LoVo (cell line): ENCODE data around the gene VEPH1.

ENCODE experiments used
- DNase-seq: peaks from one replicate; pipeline ENCODE4 v3.0.0-alpha.2; 2016; ENCODE audit warnings: low spot score

VEPH1 gene

DNA sequence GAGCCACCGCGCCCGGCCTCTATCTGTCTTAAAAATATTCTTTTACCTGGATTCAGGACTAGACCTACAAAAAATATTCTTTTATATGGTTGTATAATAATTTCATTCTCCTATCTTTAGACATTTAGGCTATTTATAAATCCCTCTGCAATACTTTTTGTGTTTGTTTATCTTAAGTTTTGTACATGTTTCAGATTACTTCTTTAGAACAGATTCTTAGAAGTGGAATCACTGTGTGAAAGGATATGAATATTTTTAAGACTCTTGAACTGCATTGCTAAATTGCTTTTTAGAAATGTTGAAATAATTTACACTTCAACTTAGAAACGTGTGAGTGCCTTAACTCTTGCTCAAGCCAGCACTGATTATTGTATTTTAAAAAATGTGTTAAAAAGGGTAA lies 197.8 kb downstream of the VEPH1 start:
- DNase-seq, result no peak

DNA sequence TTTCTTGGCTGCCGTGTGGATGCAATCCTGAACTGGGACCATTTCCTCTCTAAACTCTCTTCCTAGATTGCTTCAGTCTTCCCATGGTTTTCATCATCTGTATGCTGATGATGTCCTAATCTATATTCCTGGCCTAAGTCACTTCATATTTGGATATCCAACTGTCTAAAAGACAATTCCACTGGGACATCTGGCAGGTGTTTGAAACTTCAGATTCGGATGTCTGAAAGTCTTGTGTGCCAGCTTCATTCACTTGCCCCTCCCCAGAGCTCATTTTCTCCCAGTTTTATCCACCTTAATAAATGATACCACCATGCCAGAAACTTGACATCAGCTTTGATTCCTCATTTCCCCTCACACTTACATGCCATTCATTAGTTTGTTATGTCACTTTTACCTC lies 201.5 kb downstream of the VEPH1 start:
- no peak for DNase-seq

DNA sequence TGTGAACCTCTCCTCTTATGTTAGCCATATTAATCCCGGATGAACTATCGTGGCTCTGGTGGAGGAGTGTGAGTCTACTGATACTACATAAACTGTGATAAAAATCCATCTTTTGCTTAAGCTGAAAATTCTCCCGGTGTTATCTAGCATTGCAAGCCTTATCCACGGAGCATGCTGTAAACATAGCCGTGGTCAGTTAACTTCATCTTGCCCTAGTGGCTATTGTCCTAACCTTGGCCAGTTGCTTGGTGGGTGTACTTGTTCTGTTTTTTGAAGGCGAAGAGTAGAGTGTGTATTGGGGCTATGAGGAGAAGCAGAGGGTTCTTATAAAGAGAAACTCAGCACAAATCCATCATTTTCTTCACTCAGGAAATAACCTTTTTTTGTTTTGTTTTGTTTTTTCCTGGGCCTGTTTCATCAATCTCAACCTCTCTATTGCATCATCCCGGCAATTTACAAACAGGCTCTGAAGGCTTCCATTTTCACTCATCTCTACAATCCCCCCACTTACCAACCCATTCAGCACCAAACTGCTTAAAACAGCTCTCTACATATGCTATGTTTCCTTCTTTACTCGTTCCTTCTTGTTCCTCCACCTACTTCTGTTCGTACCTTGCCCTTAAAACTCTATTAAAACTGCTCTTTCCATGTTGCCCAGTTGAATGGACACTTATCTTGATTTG lies 202.1 kb downstream of the VEPH1 start:
- no peak for DNase-seq

DNA sequence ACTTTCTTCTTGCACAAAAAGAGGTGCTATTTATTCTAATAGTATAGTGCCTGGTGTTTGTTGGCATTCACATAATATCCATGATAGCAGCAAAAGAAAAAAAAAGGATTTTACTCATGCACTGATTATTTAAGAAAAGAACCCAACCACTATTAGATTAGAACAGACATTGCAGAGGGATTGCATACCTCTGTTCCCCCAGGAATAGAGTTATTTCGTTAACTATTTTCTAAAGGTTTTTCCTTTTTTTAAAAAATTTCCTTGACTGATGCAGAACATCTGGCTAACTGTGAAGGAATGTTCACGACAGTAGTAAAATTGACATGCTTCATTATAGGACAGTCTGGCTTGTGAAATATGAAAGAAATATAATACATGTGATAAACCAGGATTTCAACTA lies 203.1 kb downstream of the VEPH1 start:
- no peak for DNase-seq

DNA sequence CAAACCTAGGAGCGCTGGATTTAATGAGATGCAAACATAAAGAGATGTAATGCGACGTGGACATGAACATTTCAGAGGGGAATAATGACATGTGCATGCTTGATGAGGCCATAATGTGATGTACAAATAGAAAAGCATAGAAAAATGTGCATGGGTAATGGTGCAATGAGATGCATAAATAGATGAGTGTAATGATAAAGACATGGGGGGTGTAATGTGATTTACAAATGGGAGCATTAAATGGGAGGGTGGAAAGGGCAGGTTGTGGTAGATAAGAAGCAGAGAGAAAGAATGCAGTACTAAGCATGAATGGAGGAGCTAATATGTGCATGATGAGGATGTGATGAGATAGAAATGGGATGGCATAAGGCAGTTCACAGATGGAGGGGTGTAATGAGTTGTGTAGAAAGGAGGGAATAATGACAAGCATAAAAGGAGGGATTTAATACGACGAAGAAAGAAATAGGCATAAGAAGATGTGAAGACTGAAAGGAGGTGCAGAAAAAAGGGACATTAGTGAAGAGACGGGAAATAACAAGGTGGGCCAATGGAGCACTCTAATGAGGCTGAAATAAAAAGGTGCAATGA lies 205.8 kb downstream of the VEPH1 start:
- no peak for DNase-seq

DNA sequence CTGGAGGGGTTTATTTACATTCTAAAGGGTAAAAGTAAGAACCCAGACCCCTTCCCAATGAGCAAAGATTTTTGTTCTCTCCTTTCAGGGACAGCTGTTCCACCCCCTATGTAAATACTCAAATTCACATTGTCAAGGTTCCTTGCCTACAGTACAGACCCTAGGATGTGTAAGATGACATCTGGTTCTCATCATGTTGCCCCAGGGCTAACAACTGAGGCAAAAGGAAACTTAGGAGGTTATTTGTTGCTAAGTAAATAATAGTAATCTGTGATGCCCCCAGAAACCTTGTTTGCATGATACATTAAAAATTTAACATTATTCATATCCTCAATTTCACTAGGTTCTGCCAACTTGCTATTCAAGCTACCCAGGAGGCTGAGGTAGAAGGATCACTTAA lies 208.3 kb downstream of the VEPH1 start:
- no peak for DNase-seq

DNA sequence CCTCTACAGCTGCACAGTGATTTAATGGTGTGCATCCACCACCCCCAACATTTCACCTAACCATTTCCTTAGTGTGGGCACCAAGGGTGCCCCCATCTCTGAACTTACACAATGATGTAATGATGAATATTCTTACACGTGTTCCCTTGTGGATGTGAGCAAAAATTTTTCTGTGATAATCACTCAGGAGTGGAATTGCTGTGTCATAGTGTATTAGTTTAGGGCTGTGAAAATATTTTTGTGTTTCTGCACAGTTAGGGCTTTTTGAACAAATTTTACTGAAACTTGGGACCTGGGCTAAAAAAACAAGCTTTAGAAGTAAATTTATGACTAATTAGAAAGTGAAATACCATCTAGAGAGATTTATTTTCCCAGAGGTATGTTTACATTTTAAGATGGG lies 208.7 kb downstream of the VEPH1 start:
- DNase-seq, result no peak

DNA sequence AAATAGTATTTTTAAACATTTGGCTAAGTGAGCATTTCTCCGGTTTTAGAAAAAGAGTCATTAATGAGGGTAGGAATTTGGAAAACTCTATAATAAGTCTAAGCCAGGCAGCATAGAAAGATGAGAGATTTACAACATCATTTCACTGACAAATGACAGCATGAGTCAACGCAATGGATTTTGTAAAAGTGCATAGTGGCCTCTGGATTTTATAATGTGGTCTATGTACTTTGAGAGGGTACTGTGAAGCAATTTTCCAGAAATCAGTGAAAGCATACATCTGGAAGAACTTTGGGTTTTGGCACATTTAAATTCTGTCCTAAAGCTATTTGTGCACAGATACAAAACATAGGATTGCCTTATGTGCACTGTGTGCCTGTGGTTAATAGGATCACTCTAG lies 212.4 kb downstream of the VEPH1 start:
- DNase-seq, result no peak

DNA sequence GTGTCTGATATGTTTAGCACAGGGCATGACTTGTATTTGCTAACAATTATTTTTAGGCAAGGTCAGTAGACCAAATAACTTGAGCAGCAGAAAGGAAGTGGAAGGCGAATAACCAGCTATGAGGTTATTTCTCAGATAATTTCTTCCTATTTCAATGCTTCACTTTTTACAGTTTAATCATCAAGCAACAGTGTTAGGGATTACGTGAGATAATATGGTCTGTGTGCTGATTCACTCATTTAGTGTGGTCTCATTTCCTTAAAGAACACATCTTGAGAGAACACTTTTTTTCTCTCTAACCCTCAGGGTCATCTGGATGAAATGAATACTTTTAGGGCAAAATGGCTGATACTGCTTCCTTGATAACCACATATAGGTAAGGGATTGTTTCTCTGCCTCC lies 217.2 kb downstream of the VEPH1 start:
- no peak for DNase-seq

DNA sequence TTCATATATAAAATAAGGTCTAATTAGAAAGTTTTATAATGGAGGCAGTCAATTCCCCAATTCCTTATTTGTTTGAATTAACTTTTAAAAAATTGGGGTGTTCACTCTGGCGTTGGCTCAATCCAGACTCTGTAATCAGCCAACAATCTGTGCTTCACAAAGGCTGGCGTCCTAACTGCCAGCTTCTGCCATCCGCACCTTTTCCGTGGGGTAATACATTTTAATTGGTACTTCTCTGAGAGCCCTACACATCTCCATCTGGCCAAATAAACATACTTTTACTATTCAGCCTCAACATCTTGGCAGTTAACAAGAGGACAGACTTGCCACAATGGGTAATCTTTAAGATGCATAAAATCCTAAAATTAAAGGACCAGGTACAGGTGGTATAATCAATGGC lies 218.1 kb downstream of the VEPH1 start:
- no peak for DNase-seq

DNA sequence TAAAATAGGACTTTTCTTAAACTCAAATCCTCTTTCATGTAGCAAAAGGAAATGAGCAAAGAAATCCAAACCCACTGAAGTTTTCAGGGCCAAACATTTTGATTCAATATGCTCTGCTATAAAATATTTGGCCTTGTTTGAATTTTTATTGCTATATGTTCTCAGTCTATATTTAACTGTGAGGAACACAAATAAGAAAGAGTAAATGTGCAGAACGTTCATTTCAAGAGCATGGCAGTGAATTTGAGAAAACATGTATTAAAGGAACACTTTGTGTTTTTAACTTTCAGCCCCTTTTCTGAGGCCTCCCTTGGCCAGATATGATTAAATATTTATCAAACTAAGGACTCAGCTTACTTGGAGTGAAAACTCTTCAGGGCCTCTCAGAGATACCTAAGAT lies 218.5 kb downstream of the VEPH1 start:
- DNase-seq, result no peak

DNA sequence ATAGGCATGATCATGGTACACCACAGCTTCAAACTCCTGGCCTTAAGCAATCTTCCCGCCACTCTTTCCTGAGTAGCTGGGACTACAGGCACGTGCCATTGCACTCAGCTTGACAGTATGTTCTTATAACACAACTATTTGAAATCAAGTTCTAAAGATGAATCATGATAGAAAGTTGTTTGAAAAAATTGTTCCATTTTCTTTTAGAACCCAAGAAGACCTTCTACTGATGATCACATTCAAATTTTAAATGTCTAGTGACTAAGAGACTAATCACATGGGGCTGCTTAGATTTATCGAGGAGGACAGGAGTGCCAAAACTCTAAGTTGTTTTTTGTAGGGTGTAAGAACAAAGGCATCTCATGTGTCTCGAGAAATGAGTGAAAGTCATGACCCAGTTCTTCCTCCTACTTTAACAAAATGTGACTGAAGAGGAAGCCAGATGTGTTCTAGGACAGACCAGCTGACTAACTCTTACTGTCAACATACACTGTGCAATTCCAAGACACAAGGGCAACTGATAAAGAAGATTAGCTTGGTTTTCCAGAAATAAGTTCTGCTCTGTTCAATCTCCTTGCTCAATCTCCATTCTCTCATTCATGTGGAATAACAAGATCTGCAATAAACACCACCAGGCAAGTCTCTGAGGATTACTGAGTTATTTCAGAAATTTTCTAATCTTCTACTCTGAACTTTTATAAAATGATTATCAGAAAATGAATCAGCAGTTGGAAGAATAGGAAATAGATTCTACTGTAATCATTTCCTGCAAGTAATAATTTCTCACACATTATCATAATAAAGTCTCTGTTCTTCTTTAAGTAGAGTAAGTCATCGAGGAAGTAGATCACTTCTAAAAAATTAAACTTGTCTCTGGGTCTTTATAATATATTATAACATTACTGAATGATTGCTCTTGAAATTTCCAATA lies 220.7 kb downstream of the VEPH1 start:
- DNase-seq, result no peak

DNA sequence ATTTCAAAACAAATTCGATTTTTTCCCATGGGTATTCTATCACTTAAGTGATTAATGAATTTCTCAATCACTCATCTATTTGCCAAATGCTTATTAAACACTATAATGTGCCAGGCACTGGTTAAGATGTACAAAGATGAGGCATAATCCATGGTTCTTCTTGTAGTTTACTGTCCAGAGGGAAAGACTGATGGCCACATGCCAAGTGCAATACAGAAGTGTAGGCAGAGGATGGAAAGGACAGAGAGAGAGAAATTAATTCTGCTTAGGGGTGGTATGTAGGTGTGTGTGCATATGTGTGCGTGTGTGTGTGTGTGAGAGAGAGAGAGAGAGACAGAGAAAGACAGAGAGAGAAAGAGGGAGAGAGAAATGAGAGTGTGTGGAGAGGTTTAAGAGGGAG lies 222.4 kb downstream of the VEPH1 start:
- no peak for DNase-seq

DNA sequence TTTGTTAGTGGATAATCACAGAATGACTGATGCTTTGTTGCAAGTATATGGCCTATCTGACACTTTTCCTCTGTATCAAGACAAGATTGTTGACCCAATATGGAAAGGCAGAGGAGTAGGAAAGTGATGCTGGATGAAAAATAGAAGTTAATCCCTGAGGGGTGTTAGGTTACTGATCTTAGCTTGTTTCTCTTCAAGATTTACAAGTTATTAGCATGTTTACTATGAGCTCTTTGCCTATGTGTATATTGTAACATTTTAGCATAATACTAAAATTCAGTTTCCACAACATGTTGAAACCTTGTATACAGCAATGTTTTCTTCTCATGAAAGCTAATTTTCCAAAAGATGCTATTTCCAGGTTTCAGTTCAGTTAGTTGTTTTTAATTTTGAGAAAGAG lies 222.9 kb downstream of the VEPH1 start:
- DNase-seq, result no peak

DNA sequence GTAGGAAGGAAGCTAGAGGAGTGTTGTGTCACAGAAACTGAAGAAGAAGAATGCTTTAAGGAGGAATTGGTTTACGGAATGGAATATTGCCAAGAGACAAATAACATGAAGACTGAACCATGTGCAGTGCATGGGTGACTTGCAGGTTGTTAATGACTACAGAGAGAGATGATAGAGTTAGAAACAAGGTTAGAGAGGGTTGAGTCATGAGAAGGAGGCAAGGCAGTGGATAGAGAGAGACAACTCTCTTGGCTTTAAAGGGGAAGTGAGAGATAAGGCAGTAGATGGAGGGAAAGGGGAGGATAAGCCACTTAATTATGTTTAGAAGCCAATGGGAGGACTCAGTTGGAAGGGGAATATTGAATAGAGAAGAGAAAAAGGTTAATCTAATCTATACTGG lies 224.0 kb downstream of the VEPH1 start:
- DNase-seq, result no peak

DNA sequence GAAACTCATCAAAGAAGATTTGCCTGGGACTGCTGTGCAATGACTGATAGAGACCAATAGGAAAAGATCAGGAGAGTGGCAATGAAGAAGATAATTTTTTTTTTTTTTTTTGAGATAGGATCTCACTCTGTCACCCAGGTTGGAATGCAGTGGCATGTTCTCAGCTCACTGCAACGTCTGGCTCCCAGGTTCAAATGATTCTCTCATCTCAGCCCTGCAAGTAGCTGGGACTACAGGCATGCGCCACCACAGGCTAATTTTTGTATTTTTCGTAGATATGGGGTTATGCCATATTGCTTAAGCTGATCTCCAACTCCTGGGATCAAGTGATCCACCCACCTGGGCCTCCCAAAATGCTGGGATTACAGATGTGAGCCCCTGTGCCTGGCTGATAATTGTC lies 226.4 kb downstream of the VEPH1 start:
- no peak for DNase-seq

DNA sequence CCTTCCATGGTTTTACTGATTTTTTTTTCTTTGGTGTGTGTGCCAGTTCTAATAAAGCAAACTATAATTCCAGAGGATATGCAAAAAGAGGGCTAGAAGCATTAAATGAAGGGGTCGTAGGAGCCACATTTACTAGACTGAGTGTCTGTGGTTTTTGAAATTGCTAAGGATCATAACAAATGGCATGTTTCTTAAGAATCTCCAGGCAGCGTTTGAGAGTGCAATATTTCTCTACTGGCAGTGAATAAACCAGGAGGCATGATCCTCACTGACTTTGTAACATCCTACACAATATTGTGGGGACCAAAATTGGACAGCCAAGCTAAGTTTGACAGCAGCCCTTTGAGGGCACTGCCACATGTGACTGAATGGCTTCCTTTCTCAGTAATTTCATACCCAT lies 227.4 kb downstream of the VEPH1 start:
- no peak for DNase-seq

DNA sequence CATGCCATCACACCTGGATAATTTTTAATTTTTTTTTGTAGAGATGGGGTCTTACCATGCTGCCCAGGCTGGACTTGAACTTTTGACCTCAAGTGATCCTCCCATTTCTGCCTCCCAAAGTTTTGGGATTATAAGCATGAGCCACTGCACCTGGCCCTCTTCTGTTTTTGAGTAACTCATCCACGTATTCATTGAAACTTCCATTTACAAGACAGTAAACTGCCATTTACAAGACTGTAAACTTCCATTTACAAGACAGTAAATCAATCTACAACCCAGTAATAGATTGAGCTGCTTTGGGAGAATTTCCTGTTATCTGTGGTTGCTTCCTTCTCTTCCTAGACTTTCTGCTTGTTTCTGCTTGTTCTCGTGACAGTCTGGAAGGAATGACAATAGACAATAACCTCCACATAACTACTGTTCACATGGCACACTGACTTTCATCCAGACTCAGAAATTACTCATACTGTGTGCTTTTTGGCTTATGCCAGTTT lies 228.5 kb downstream of the VEPH1 start:
- peak; percentile 40 for DNase-seq

DNA sequence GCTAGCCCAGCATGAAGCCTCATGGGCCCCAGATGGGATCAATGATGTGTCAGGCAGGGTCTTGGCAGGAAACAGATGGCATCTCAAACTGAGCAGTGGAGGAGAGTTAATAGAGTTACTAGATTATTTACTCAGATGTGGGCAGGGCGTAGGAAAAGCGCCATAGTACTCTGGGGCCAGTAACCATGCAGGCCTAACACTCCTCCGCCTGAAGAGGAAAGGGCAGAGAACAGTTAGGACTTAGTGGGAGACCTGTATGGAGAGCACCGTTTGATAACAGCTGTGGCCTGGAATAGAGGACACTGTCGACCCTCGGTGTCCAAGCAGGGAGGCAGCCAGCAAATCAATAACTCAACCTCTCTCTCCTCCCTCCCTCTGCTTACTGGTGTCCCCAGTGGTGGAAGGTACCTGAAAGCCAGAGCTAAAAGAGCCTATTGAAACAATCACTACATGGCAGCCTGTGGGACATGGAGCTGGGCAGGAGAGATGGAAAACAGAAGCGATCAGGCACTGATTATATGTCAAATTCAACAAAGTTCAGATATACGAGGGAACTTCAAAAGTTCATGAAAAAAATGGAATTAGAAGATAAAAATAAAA lies 231.8 kb downstream of the VEPH1 start:
- no peak for DNase-seq

DNA sequence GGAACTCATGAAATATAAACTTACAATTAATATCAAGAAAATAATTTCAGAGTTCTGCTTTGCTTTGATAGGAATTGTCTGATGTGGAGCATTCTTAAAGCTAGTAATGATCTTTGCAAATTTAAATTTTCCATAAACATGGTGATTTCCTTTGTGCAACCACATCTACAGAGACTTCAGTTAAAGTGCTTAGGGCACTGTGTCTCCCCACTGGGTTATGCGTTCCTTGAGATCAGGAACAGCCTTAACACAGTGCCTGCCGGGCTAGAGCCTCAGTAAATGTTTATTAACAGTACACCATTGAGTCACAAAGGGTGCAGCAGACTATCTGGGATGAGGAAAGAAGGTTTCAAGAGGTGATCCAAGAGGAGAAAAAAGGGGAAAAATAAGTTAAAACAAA lies 235.2 kb downstream of the VEPH1 start:
- no peak for DNase-seq

DNA sequence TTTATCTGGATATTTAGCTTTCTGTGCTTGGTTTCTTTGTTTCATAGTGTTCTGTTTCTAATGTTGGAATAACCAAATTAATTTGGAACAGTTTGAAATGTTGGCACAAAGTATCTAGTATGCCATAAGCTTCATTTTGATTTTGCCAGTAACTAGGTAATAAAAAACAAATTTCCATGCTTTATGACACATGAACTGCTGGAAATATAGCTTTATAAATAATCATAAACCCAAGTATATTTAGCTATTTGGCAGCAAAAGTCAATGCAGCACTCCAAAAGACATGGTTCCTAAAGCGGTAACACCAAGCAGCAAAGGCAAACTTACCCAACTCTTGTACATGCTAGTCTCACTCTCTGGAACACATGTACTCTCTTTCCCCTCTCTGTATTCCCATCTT lies 237.3 kb downstream of the VEPH1 start:
- DNase-seq, result no peak

DNA sequence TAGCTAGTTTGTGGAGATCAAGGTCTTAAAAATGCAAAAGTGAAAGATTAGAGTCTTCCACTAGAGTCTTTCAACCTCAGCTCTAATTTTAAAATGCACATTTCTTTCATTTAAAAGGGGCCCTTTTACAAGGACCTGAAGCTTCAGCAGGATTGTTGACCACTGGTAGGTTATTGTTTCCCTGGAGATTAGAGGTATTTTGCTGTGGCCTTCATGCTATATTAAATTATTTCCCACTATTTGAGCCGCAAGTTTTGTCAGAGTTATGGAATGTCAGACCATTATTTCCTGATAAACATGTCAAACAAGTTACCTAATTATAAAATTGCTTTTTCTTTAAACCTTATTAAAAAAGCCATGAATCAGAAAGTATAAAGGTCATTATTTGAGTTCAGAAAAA lies 240.2 kb downstream of the VEPH1 start:
- DNase-seq, result no peak

DNA sequence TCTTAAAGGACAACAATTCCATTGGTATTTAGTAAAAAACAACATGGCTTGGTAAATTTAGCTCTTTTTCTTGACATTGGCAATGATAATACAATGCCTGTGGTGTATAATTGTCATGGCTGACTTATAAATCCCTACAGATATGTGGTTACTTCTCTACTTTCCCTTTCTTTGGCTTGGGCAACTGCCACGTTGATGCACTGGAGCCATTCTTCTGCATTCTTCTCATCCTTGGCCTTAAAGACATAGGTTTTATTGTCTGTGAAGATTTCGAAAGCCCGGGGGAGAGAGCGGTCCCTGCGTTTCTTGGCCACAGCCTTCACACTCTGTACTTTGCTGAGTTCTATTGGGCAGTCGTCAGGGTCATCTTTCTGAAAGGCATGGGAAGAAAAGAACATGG lies 242.2 kb downstream of the VEPH1 start:
- DNase-seq, result no peak
